Upper lobe of left lung (tissue), 6 donors: ENCODE measurements around the gene ATXN7. TPM values are rescaled to one million over a fixed set of nuclear protein-coding genes. Genes with fewer than 3 reads are reported as not detected.

Experiments
- ATAC-seq, 2 donors: fragments of 200-7000 bp; cut with Tn5 transposase; one replicate each; pipeline ENCODE4 v1.9.1; 2022; ENCODE audit warnings: mild to moderate bottlenecking in 2 of 2, moderate library complexity in 2 of 2; ENCODE audit not compliant: low FRiP score in 2 of 2
- DNase-seq, 2 donors: peaks; one replicate each; pipeline ENCODE4 v3.0.0-alpha.2; 2019 to 2020
- H3K27ac ChIP-seq, 4 donors: fragments of 200-600 bp; sonication (generic); one replicate each; pipeline ENCODE4 v1.5.1; 2016 to 2019
- H3K27me3 ChIP-seq, 4 donors: fragments of 200-600 bp; sonication (generic); one replicate each; pipeline ENCODE4 v1.5.1; 2017 to 2019
- H3K36me3 ChIP-seq, 4 donors: fragments of 200-600 bp; sonication (generic); one replicate each; pipeline ENCODE4 v1.5.1; 2016 to 2019
- H3K4me1 ChIP-seq, 4 donors: fragments of 200-600 bp; sonication (generic); one replicate each; pipeline ENCODE4 v1.5.1; 2018 to 2019
- H3K4me3 ChIP-seq, 4 donors: fragments of 200-600 bp; sonication (generic); one replicate each; pipeline ENCODE4 v1.5.1; 2017 to 2019; ENCODE audit warnings: mild to moderate bottlenecking in 2 of 4, moderate library complexity in 1 of 4
- H3K9me3 ChIP-seq, 4 donors: fragments of 200-600 bp; sonication (generic); one replicate each; pipeline ENCODE4 v1.5.1; 2018 to 2019
- CTCF ChIP-seq, 6 experiments: fragments of 450-650 bp in 4 of 6; fragments of 200-600 bp in 2 of 6; sonication (generic) in 2 of 6; IDR thresholded peaks; one replicate each; pipeline ENCODE4 v1.5.1; 2016 to 2019; ENCODE audit warnings: antibody characterized with exemption in 6 of 6
- EP300 ChIP-seq, 4 donors: sonication (generic); formaldehyde crosslinking; IDR thresholded peaks; one replicate each; pipeline ENCODE4 v1.5.1; 2017; ENCODE audit warnings: antibody characterized with exemption in 4 of 4, control low read depth in 2 of 4
- POLR2A ChIP-seq, 4 donors: fragments of 450-650 bp; IDR thresholded peaks; one replicate each; pipeline ENCODE4 v1.5.1; 2016 to 2017; ENCODE audit warnings: antibody characterized with exemption in 4 of 4, mild to moderate bottlenecking in 2 of 4
- POLR2AphosphoS5 ChIP-seq, 2 donors: sonication (generic); formaldehyde crosslinking; IDR thresholded peaks; one replicate each; pipeline ENCODE4 v1.5.1; 2017; ENCODE audit warnings: antibody characterized with exemption in 2 of 2
- WGBS, 2 donors: methylation state at CpG; one replicate each; pipeline ENCODE4 v1.1.5; 2017 to 2018; 5-methylcytosine and 5-hydroxymethylcytosine counted together
- total RNA-seq, 6 donors: library from RNA; depleted of rRNA in 4 of 6; stranded (reverse); fragments of >200 nt in 4 of 6; gene quantifications; one replicate each; pipeline versions ENCODE4 v1.1.0 to v1.2.1, GENCODE V29; 2016 to 2021
- donor health status: DM: no; HTN: no; CAD: no; lungs with moderate emphysema.
- donor health status: DM: no; HTN: yes; CAD: no; lungs with severe emphysema.

ATXN7 gene
- total RNA-seq, 6 donors from 2014 or later, result 29.5 to 83.8 (median 42.3) TPM

GRCh38 chr3:63845215-63845614, 18.5 kb upstream of the ATXN7 start:
- WGBS, 2 donors, result 86 to 95% methylated on average over 4 of the region's 4 CpGs
- DNase-seq (no peak), ATAC-seq (no peak)
- Histone ChIP-seq H3K27me3 (no peaks in the 10 kb centered on the region), H3K36me3 (no peaks in the 10 kb centered on the region), H3K9me3 (no peaks in the 10 kb centered on the region), H3K4me1 (peaks cover 0 to 7% (median 0%) of the 10 kb centered on the region in 4 donors), H3K27ac (no peak overlapping the region), H3K4me3 (no peak overlapping the region)
- TF ChIP-seq POLR2A (IDR thresholded peaks at IDR 0.05) (no peak), POLR2AphosphoS5 (IDR thresholded peaks at IDR 0.05) (no peak)

GRCh38 chr3:63847718-63848450, 15.8 kb upstream of the ATXN7 start:
- ATAC-seq (no peak), DNase-seq (peak in 1 of 2 donors; percentile 30)
- H3K4me3 ChIP-seq, result no peak overlapping the region
- WGBS, 2 donors, result 63 to 72% methylated on average over 1 of the region's 1 CpG
- no peaks in the 10 kb centered on the region for H3K36me3 ChIP-seq
- no peak for TF ChIP-seq POLR2AphosphoS5 (IDR thresholded peaks at IDR 0.05)
- TF ChIP-seq CTCF (IDR thresholded peaks at IDR 0.05), result no peak
- no peak for TF ChIP-seq EP300 (IDR thresholded peaks at IDR 0.05)
- TF ChIP-seq POLR2A (IDR thresholded peaks at IDR 0.05), result no peak
- H3K27ac ChIP-seq, result no peak overlapping the region
- no peaks in the 10 kb centered on the region for H3K9me3 ChIP-seq
- H3K27me3 ChIP-seq, result no peaks in the 10 kb centered on the region
- H3K4me1 ChIP-seq, result peaks cover 0 to 7% (median 0%) of the 10 kb centered on the region in 4 donors

DNA sequence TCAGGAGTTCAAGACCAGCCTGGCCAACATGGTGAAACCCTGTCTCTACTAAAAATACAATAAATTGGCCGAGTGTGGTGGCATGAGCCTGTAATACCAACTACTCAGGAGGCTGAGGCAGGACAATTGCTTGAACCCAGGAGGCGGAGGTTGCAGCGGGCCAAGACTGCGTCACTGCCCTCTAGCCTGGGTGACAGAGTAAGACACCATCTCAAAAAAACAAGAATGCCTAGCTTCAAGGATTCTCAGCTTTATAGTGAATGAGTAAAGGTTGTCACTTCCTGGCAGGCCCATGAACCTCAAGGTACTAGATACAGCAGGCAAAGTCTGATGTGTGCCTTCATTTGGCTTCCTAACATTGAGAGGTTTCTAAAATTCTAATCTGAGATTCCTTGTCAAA, 14.5 kb upstream of the ATXN7 start:
- DNase-seq (peak in 1 of 2 donors; percentile 3), ATAC-seq (no peak)
- TF ChIP-seq EP300 (IDR thresholded peaks at IDR 0.05) (no peak), POLR2A (IDR thresholded peaks at IDR 0.05) (no peak), CTCF (IDR thresholded peaks at IDR 0.05) (no peak), POLR2AphosphoS5 (IDR thresholded peaks at IDR 0.05) (no peak)
- Histone ChIP-seq H3K27me3 (no peaks in the 10 kb centered on the region), H3K4me3 (no peak overlapping the region), H3K27ac (no peak overlapping the region), H3K36me3 (no peaks in the 10 kb centered on the region), H3K4me1 (peaks cover 0 to 7% (median 0%) of the 10 kb centered on the region in 4 donors), H3K9me3 (no peaks in the 10 kb centered on the region)
- WGBS, 2 donors, result 97% methylated on average over 4 of the region's 4 CpGs; no CpG with 5 or more reads in 1 of the 2 donors

- WGBS, 2 donors, result 96 to 99% methylated on average over 3 of the region's 3 CpGs
- Histone ChIP-seq H3K9me3 (no peaks in the 10 kb centered on the region), H3K36me3 (no peaks in the 10 kb centered on the region), H3K4me3 (no peak overlapping the region), H3K27me3 (no peaks in the 10 kb centered on the region), H3K4me1 (peaks cover 0 to 7% (median 0%) of the 10 kb centered on the region in 4 donors), H3K27ac (no peak overlapping the region)
- no peak for ATAC-seq
- TF ChIP-seq CTCF (IDR thresholded peaks at IDR 0.05) (no peak), POLR2AphosphoS5 (IDR thresholded peaks at IDR 0.05) (no peak), EP300 (IDR thresholded peaks at IDR 0.05) (no peak), POLR2A (IDR thresholded peaks at IDR 0.05) (no peak)
- DNase-seq, result no peak
Observed at GRCh38 chr3:63851287-63851686, 12.4 kb upstream of the ATXN7 start.

DNA sequence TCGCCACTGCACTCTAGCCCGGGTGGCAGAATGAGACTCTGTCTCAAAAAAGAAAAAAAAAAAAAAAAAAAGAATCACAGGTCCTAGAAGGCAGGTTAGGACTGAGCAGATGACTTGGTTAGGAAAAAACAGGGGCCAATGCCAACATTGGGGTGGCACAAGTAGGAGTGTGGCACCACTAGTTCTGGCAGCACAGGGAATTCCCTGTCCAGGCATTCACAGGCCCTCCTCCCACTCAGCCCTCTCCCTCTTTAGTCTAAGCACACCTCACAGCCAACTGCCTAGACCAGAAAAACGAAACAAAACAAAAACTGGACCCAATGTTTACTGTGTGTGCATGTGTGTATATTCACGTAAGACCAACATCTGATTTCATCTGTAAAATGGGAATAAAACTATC, 10.6 kb upstream of the ATXN7 start:
- ATAC-seq, result no peak

More for the DNA sequence above, 10.6 kb upstream of the ATXN7 start:
- H3K9me3 ChIP-seq, result no peaks in the 10 kb centered on the region
- TF ChIP-seq POLR2A (IDR thresholded peaks at IDR 0.05) (no peak), POLR2AphosphoS5 (IDR thresholded peaks at IDR 0.05) (no peak), CTCF (IDR thresholded peaks at IDR 0.05) (no peak), EP300 (IDR thresholded peaks at IDR 0.05) (no peak)
- no peaks in the 10 kb centered on the region for H3K4me1 ChIP-seq
- no peaks in the 10 kb centered on the region for H3K27me3 ChIP-seq
- 87 to 90% methylated on average over 4 of the region's 4 CpGs for WGBS, 2 donors
- no peaks in the 10 kb centered on the region for H3K36me3 ChIP-seq
- DNase-seq, result no peak
- no peak overlapping the region for H3K27ac ChIP-seq
- no peak overlapping the region for H3K4me3 ChIP-seq
